ENCODE data around the gene PCYOX1L. TPM values are rescaled to one million over a fixed set of nuclear protein-coding genes. Genes with fewer than 3 reads are reported as not detected.
A peak's percentile ranks its signal among the peaks of the same experiment; 100 is the strongest.

Gene PCYOX1L
- total and polyA plus RNA-seq, 9 of the 15 experiments (the other 6 are each of a cell fraction or from before 2014, with no cell fraction given): 2.3 to 17.9 (median 6.0) TPM

GRCh38 chr5:149320791-149321330, 37.0 kb upstream of the PCYOX1L start (continued):
- TF ChIP-seq, protein P1, sequence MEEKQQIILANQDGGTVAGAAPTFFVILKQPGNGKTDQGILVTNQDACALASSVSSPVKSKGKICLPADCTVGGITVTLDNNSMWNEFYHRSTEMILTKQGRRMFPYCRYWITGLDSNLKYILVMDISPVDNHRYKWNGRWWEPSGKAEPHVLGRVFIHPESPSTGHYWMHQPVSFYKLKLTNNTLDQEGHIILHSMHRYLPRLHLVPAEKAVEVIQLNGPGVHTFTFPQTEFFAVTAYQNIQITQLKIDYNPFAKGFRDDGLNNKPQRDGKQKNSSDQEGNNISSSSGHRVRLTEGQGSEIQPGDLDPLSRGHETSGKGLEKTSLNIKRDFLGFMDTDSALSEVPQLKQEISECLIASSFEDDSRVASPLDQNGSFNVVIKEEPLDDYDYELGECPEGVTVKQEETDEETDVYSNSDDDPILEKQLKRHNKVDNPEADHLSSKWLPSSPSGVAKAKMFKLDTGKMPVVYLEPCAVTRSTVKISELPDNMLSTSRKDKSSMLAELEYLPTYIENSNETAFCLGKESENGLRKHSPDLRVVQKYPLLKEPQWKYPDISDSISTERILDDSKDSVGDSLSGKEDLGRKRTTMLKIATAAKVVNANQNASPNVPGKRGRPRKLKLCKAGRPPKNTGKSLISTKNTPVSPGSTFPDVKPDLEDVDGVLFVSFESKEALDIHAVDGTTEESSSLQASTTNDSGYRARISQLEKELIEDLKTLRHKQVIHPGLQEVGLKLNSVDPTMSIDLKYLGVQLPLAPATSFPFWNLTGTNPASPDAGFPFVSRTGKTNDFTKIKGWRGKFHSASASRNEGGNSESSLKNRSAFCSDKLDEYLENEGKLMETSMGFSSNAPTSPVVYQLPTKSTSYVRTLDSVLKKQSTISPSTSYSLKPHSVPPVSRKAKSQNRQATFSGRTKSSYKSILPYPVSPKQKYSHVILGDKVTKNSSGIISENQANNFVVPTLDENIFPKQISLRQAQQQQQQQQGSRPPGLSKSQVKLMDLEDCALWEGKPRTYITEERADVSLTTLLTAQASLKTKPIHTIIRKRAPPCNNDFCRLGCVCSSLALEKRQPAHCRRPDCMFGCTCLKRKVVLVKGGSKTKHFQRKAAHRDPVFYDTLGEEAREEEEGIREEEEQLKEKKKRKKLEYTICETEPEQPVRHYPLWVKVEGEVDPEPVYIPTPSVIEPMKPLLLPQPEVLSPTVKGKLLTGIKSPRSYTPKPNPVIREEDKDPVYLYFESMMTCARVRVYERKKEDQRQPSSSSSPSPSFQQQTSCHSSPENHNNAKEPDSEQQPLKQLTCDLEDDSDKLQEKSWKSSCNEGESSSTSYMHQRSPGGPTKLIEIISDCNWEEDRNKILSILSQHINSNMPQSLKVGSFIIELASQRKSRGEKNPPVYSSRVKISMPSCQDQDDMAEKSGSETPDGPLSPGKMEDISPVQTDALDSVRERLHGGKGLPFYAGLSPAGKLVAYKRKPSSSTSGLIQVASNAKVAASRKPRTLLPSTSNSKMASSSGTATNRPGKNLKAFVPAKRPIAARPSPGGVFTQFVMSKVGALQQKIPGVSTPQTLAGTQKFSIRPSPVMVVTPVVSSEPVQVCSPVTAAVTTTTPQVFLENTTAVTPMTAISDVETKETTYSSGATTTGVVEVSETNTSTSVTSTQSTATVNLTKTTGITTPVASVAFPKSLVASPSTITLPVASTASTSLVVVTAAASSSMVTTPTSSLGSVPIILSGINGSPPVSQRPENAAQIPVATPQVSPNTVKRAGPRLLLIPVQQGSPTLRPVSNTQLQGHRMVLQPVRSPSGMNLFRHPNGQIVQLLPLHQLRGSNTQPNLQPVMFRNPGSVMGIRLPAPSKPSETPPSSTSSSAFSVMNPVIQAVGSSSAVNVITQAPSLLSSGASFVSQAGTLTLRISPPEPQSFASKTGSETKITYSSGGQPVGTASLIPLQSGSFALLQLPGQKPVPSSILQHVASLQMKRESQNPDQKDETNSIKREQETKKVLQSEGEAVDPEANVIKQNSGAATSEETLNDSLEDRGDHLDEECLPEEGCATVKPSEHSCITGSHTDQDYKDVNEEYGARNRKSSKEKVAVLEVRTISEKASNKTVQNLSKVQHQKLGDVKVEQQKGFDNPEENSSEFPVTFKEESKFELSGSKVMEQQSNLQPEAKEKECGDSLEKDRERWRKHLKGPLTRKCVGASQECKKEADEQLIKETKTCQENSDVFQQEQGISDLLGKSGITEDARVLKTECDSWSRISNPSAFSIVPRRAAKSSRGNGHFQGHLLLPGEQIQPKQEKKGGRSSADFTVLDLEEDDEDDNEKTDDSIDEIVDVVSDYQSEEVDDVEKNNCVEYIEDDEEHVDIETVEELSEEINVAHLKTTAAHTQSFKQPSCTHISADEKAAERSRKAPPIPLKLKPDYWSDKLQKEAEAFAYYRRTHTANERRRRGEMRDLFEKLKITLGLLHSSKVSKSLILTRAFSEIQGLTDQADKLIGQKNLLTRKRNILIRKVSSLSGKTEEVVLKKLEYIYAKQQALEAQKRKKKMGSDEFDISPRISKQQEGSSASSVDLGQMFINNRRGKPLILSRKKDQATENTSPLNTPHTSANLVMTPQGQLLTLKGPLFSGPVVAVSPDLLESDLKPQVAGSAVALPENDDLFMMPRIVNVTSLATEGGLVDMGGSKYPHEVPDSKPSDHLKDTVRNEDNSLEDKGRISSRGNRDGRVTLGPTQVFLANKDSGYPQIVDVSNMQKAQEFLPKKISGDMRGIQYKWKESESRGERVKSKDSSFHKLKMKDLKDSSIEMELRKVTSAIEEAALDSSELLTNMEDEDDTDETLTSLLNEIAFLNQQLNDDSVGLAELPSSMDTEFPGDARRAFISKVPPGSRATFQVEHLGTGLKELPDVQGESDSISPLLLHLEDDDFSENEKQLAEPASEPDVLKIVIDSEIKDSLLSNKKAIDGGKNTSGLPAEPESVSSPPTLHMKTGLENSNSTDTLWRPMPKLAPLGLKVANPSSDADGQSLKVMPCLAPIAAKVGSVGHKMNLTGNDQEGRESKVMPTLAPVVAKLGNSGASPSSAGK (IDR thresholded peaks at IDR 0.05): peak; percentile 32; the same call in 1 of the 2 replicates
- peak; percentile 43 for TF ChIP-seq DACH1 (IDR thresholded peaks at IDR 0.05; ENCODE audit: partially characterized antibody)
- TF ChIP-seq SMARCC2 (IDR thresholded peaks at IDR 0.05; ENCODE audit: low read depth): peak; percentile 71; the same call in 1 of the 2 replicates
- peak; percentile 92 for TF ChIP-seq MAFK (IDR thresholded peaks at IDR 0.05; ENCODE audit: low read length)
- peak in 1 of 2 experiments; percentile 41; a peak in 2 of 4 replicates for TF ChIP-seq MAZ (CRISPR knock-in tag; conservative IDR thresholded peaks at IDR 0.05 in 1 of 2, IDR thresholded peaks at IDR 0.05 in 1 of 2)
- TF ChIP-seq RNF2 (IDR thresholded peaks at IDR 0.05): peak; percentile 36; the same call in 1 of the 2 replicates
- TF ChIP-seq CBX3 (IDR thresholded peaks at IDR 0.05; ENCODE audit: borderline replicate concordance in 1 of 2, low read length in 2 of 2): peak in 1 of 2 experiments; percentile 95; a peak in 1 of 3 replicates
- peak; percentile 92 for TF ChIP-seq NFE2L1 (tag; IDR thresholded peaks at IDR 0.05; ENCODE audit: borderline replicate concordance, low read depth)
- no peak for TF ChIP-seq EWSR1 (IDR thresholded peaks at IDR 0.05; ENCODE audit: borderline replicate concordance, low read depth, partially characterized antibody)
- TF ChIP-seq, protein P2, sequence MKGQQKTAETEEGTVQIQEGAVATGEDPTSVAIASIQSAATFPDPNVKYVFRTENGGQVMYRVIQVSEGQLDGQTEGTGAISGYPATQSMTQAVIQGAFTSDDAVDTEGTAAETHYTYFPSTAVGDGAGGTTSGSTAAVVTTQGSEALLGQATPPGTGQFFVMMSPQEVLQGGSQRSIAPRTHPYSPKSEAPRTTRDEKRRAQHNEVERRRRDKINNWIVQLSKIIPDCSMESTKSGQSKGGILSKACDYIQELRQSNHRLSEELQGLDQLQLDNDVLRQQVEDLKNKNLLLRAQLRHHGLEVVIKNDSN (CRISPR knock-in tag; IDR thresholded peaks at IDR 0.05): peak; percentile 89
- peak; percentile 95 for TF ChIP-seq TOE1 (IDR thresholded peaks at IDR 0.05; ENCODE audit: borderline replicate concordance)
- TF ChIP-seq TOE1 (CRISPR knock-in tag; IDR thresholded peaks at IDR 0.05; ENCODE audit: borderline replicate concordance, low read depth): no peak
- 0 out of 2 replicates have a peak, but pooled peaks have one; percentile 23 for TF ChIP-seq CREB3 (tag; conservative IDR thresholded peaks at IDR 0.05; ENCODE audit: low read depth)

Measured in K562 (cell line).